ENCODE measurements around the gene DYNLT2.

The DYNLT2 gene

DNA sequence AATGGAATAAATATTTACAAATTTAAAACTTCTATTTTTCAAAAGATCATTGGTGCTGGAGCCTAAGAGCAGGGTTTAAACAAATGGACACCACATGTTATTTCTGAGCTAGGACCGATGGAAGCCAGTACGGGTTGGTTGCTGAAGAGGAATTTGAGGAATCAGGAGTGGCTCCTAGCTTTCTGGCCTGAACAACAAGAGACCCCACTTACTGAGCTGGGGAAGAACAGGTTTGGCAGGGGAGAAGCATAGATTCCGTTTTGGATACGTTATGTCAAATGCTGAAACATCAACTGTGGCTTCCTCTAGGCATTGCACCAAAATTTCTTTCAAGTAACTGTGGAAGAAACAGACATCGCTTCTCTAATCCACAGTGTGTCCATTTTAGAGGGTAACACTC lies 56.2 kb downstream of the DYNLT2 start:
- TF ChIP-seq, protein P1, sequence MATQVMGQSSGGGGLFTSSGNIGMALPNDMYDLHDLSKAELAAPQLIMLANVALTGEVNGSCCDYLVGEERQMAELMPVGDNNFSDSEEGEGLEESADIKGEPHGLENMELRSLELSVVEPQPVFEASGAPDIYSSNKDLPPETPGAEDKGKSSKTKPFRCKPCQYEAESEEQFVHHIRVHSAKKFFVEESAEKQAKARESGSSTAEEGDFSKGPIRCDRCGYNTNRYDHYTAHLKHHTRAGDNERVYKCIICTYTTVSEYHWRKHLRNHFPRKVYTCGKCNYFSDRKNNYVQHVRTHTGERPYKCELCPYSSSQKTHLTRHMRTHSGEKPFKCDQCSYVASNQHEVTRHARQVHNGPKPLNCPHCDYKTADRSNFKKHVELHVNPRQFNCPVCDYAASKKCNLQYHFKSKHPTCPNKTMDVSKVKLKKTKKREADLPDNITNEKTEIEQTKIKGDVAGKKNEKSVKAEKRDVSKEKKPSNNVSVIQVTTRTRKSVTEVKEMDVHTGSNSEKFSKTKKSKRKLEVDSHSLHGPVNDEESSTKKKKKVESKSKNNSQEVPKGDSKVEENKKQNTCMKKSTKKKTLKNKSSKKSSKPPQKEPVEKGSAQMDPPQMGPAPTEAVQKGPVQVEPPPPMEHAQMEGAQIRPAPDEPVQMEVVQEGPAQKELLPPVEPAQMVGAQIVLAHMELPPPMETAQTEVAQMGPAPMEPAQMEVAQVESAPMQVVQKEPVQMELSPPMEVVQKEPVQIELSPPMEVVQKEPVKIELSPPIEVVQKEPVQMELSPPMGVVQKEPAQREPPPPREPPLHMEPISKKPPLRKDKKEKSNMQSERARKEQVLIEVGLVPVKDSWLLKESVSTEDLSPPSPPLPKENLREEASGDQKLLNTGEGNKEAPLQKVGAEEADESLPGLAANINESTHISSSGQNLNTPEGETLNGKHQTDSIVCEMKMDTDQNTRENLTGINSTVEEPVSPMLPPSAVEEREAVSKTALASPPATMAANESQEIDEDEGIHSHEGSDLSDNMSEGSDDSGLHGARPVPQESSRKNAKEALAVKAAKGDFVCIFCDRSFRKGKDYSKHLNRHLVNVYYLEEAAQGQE (IDR thresholded peaks at IDR 0.05; ENCODE audit: insufficient read depth in 1 of 2, low read depth in 2 of 2, low read length in 2 of 2): no peak
- TF ChIP-seq TAF1 (IDR thresholded peaks at IDR 0.05; ENCODE audit: borderline replicate concordance, insufficient read depth, low read length) (no peak), SIN3A (IDR thresholded peaks at IDR 0.05; ENCODE audit: borderline replicate concordance, insufficient read depth, low read length) (no peak), FOXP2 (optimal IDR thresholded peaks at IDR 0.05; ENCODE audit: borderline replicate concordance, extremely low read depth, extremely low read length, insufficient read depth) (no peak), POLR2AphosphoS5 (IDR thresholded peaks at IDR 0.05; ENCODE audit: low read depth, low read length) (no peak)

DNA sequence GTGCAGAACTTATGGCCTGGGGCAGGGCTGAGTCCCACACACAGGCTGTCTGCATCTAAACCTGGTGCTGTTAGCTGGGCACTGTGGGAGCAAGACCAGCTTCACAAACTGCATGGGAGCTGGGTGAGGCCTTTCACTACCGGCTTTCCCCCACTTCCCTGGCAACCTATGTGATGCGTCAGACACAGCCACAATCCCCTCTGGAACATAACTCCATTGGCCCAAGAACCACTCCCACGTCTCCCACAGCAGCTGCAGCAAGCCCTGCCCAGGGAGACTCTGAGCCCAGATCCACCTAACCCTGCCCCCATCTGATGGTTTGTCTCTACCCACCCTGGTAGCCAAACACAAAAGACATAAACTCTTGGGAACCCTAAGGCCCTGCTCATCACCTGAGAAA lies 58.9 kb downstream of the DYNLT2 start:
- no peak for TF ChIP-seq FOXP2 (optimal IDR thresholded peaks at IDR 0.05; ENCODE audit: borderline replicate concordance, extremely low read depth, extremely low read length, insufficient read depth)
- TF ChIP-seq, protein P1 (IDR thresholded peaks at IDR 0.05; ENCODE audit: insufficient read depth in 1 of 2, low read depth in 2 of 2, low read length in 2 of 2): no peak
- no peak for TF ChIP-seq TAF1 (IDR thresholded peaks at IDR 0.05; ENCODE audit: borderline replicate concordance, insufficient read depth, low read length)
- no peak for TF ChIP-seq SIN3A (IDR thresholded peaks at IDR 0.05; ENCODE audit: borderline replicate concordance, insufficient read depth, low read length)
- TF ChIP-seq POLR2AphosphoS5 (IDR thresholded peaks at IDR 0.05; ENCODE audit: low read depth, low read length): no peak

DNA sequence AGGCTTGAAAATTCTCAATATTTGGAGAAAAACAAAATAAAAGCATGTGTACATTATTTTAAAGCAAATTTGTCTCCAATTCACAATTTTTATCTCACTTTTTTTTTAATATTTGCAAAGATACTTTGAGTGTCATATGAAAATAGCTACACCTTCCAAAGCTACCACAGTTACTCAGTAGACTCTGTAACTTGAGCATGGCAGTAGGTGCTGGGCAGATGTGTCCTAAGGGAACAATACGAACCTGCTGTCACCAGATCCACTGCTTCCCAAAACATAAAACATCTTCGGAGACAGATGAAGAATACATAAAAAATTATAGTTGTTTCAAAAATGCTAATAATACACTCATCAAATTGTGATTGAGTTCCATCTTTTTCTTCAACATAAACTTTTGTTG lies 60.1 kb downstream of the DYNLT2 start:
- TF ChIP-seq, protein P1 (IDR thresholded peaks at IDR 0.05; ENCODE audit: insufficient read depth in 1 of 2, low read depth in 2 of 2, low read length in 2 of 2): no peak
- TF ChIP-seq SIN3A (IDR thresholded peaks at IDR 0.05; ENCODE audit: borderline replicate concordance, insufficient read depth, low read length) (no peak), TAF1 (IDR thresholded peaks at IDR 0.05; ENCODE audit: borderline replicate concordance, insufficient read depth, low read length) (no peak), POLR2AphosphoS5 (IDR thresholded peaks at IDR 0.05; ENCODE audit: low read depth, low read length) (no peak), FOXP2 (optimal IDR thresholded peaks at IDR 0.05; ENCODE audit: borderline replicate concordance, extremely low read depth, extremely low read length, insufficient read depth) (no peak)
